ENCODE results near the gene VPS41. TPM values are rescaled to one million over a fixed set of nuclear protein-coding genes. Genes with fewer than 3 reads are reported as not detected.
A peak's percentile ranks its signal among the peaks of the same experiment; 100 is the strongest.
"Not testable (repeated sequence)": the region's sequence is repeated elsewhere in the genome, so short reads cannot be mapped to it uniquely, and the experiment has no call there.

VPS41 gene
- total RNA-seq, 1 donor from 2014 or later: 37.4 TPM

- DNase-seq: no peak
- no peak for ATAC-seq (ENCODE audit: poor library complexity)
- intact Hi-C loops (cut with DNase I): no loop called here
These were observed 36.8 kb downstream of the VPS41 start for GRCh38 chr7:38872202-38872601.

GRCh38 chr7:38870147-38870546 is 38.8 kb downstream of the VPS41 start:
- intact Hi-C loops (cut with DNase I): no loop called here
- DNase-seq: no peak
- ATAC-seq (ENCODE audit: poor library complexity): no peak

GRCh38 chr7:38863601-38864291 is 45.2 kb downstream of the VPS41 start:
- DNase-seq (no peak), ATAC-seq (ENCODE audit: poor library complexity) (no peak)
- intact Hi-C loops (cut with DNase I): no loop called here

- ATAC-seq (ENCODE audit: poor library complexity) (no peak), DNase-seq (no peak)
- intact Hi-C loops (cut with DNase I): no loop called here
These were observed 46.3 kb downstream of the VPS41 start for GRCh38 chr7:38862666-38863065.

GRCh38 chr7:38858259-38858884 is 50.6 kb downstream of the VPS41 start:
- DNase-seq (no peak), ATAC-seq (ENCODE audit: poor library complexity) (no peak)
- intact Hi-C loops (cut with DNase I): no loop called here

GRCh38 chr7:38855867-38856266 is 53.1 kb downstream of the VPS41 start:
- ATAC-seq (ENCODE audit: poor library complexity): no peak
- DNase-seq: no peak
- intact Hi-C loops (cut with DNase I): no loop called here

GRCh38 chr7:38855386-38855785 is 53.6 kb downstream of the VPS41 start:
- intact Hi-C loops (cut with DNase I): no loop called here
- DNase-seq: no peak
- no peak for ATAC-seq (ENCODE audit: poor library complexity)

- intact Hi-C loops (cut with DNase I); DNase-seq; ATAC-seq (ENCODE audit: poor library complexity): not testable (repeated sequence)
These were observed 54.0 kb downstream of the VPS41 start for GRCh38 chr7:38854947-38855346.

- intact Hi-C loops (cut with DNase I): no loop called here
These were observed 57.7 kb downstream of the VPS41 start for GRCh38 chr7:38851321-38851720.

GRCh38 chr7:38846280-38846679 is 62.7 kb downstream of the VPS41 start:
- no peak for ATAC-seq (ENCODE audit: poor library complexity)

More at GRCh38 chr7:38851321-38851720, 57.7 kb downstream of the VPS41 start:
- ATAC-seq (ENCODE audit: poor library complexity) (no peak), DNase-seq (no peak)

GRCh38 chr7:38844952-38845563 is 63.9 kb downstream of the VPS41 start:
- intact Hi-C loops (cut with DNase I): no loop called here
- no peak for DNase-seq
- ATAC-seq (ENCODE audit: poor library complexity): no peak

More at GRCh38 chr7:38846280-38846679, 62.7 kb downstream of the VPS41 start:
- intact Hi-C loops (cut with DNase I): no loop called here
- no peak for DNase-seq

GRCh38 chr7:38842746-38843145 is 66.2 kb downstream of the VPS41 start:
- intact Hi-C loops (cut with DNase I): no loop called here
- ATAC-seq (ENCODE audit: poor library complexity) (no peak), DNase-seq (no peak)

GRCh38 chr7:38840736-38841460 is 68.1 kb downstream of the VPS41 start:
- DNase-seq: no peak
- intact Hi-C loops (cut with DNase I): no loop called here
- no peak for ATAC-seq (ENCODE audit: poor library complexity)

GRCh38 chr7:38839851-38840250 is 69.1 kb downstream of the VPS41 start:
- ATAC-seq (ENCODE audit: poor library complexity) (peak; percentile 95), DNase-seq (peak; percentile 75)
- intact Hi-C loops (cut with DNase I): no loop called here

- DNase-seq (no peak), ATAC-seq (ENCODE audit: poor library complexity) (no peak)
- intact Hi-C loops (cut with DNase I): no loop called here
These were observed 70.1 kb downstream of the VPS41 start for GRCh38 chr7:38838725-38839385.

- intact Hi-C loops (cut with DNase I): no loop called here
- ATAC-seq (ENCODE audit: poor library complexity) (no peak), DNase-seq (no peak)
These were observed 74.6 kb downstream of the VPS41 start for GRCh38 chr7:38834357-38834756.

GRCh38 chr7:38833329-38833728 is 75.7 kb downstream of the VPS41 start:
- intact Hi-C loops (cut with DNase I): no loop called here
- DNase-seq: no peak
- ATAC-seq (ENCODE audit: poor library complexity): no peak

GRCh38 chr7:38831259-38831996 is 77.6 kb downstream of the VPS41 start:
- DNase-seq (no peak), ATAC-seq (ENCODE audit: poor library complexity) (no peak)
- intact Hi-C loops (cut with DNase I): no loop called here

Data from Right ventricle myocardium superior (tissue), 1 donor.